HepG2 (cell line): ENCODE data around the gene NUP214.

Experiments used
- FOXC1 ChIP-seq: sonication (generic); formaldehyde crosslinking; IDR thresholded peaks from 2 replicates; pipeline ENCODE4 v1.8.0; 2022; ENCODE audit warnings: mild to moderate bottlenecking, missing genetic modification reagents, borderline replicate concordance
- KMT2B ChIP-seq: IDR thresholded peaks from 2 replicates; pipeline ENCODE4 v1.6.1; 2016; ENCODE audit warnings: missing genetic modification reagents, missing compliant biosample characterization
- MTA3 ChIP-seq: sonication (generic); formaldehyde crosslinking; IDR thresholded peaks from 2 replicates; pipeline ENCODE4 v1.4.0; 2020; ENCODE audit warnings: missing genetic modification reagents
- NR2C2 ChIP-seq: sonication (generic); formaldehyde crosslinking; IDR thresholded peaks from 2 replicates; pipeline ENCODE4 v1.4.0; 2020; ENCODE audit warnings: missing genetic modification reagents, mild to moderate bottlenecking, moderate library complexity, borderline replicate concordance
- PHF8 ChIP-seq: sonication (generic); formaldehyde crosslinking; IDR thresholded peaks from 2 replicates; pipeline ENCODE4 v1.5.0; 2020; ENCODE audit warnings: missing genetic modification reagents
- PTBP1 ChIP-seq: fragments of 200-400 bp; formaldehyde crosslinking; IDR thresholded peaks from 2 replicates; pipeline ENCODE4 v1.6.1; 2018; ENCODE audit warnings: low read length, low read depth; ENCODE audit not compliant: poor library complexity, severe bottlenecking
- ZNF430 ChIP-seq: sonication (generic); formaldehyde crosslinking; IDR thresholded peaks from 2 replicates; pipeline ENCODE4 v1.9.0; 2021; ENCODE audit warnings: mild to moderate bottlenecking, missing genetic modification reagents
- ZNF484 ChIP-seq: sonication (generic); formaldehyde crosslinking; IDR thresholded peaks from 2 replicates; pipeline ENCODE4 v1.5.1; 2020; ENCODE audit warnings: mild to moderate bottlenecking, low read depth, missing genetic modification reagents, borderline replicate concordance
- TF ChIP-seq, protein P1 (sequence below): sonication (generic); formaldehyde crosslinking; IDR thresholded peaks from 2 replicates; pipeline ENCODE4 v1.4.0; 2020; ENCODE audit warnings: missing genetic modification reagents

- TF ChIP-seq PHF8 (CRISPR knock-in tag) (no peak), KMT2B (no peak), FOXC1 (CRISPR knock-in tag) (no peak), PTBP1 (no peak), ZNF430 (CRISPR knock-in tag) (no peak), MTA3 (CRISPR knock-in tag) (no peak), ZNF484 (CRISPR knock-in tag) (no peak), NR2C2 (CRISPR knock-in tag) (no peak)
- TF ChIP-seq, protein P1, sequence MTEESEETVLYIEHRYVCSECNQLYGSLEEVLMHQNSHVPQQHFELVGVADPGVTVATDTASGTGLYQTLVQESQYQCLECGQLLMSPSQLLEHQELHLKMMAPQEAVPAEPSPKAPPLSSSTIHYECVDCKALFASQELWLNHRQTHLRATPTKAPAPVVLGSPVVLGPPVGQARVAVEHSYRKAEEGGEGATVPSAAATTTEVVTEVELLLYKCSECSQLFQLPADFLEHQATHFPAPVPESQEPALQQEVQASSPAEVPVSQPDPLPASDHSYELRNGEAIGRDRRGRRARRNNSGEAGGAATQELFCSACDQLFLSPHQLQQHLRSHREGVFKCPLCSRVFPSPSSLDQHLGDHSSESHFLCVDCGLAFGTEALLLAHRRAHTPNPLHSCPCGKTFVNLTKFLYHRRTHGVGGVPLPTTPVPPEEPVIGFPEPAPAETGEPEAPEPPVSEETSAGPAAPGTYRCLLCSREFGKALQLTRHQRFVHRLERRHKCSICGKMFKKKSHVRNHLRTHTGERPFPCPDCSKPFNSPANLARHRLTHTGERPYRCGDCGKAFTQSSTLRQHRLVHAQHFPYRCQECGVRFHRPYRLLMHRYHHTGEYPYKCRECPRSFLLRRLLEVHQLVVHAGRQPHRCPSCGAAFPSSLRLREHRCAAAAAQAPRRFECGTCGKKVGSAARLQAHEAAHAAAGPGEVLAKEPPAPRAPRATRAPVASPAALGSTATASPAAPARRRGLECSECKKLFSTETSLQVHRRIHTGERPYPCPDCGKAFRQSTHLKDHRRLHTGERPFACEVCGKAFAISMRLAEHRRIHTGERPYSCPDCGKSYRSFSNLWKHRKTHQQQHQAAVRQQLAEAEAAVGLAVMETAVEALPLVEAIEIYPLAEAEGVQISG, result no peak
Observed at GRCh38 chr9:131258698-131259431, 133.5 kb downstream of the NUP214 start.
